B cell (primary cell): ENCODE data around the gene WDR19. TPM values are rescaled to one million over a fixed set of nuclear protein-coding genes. Genes with fewer than 3 reads are reported as not detected.

Experiments
- ATAC-seq: fragments of 200-7000 bp; cut with Tn5 transposase; one replicate; pipeline ENCODE4 v1.10.0; 2021; ENCODE audit warnings: low read depth, mild to moderate bottlenecking, moderate number of reproducible peaks, moderate library complexity
- CTCF ChIA-PET: fragments of 350-600 bp; sonication (Branson Sonifier 250); formaldehyde crosslinking; loops from one replicate; lab custom pipeline; 2021; ENCODE audit warnings: antibody characterized with exemption, inconsistent platforms; lab: Charles Lee
- POLR2A ChIA-PET: fragments of 350-600 bp; sonication (Branson Sonifier 250); formaldehyde crosslinking; loops from one replicate; lab custom pipeline; 2021; ENCODE audit warnings: antibody characterized with exemption; lab: Charles Lee
- DNase-seq: peaks from one replicate; pipeline ENCODE4 v3.0.0; 2013
- H2AFZ ChIP-seq: 2 replicates; pipeline ENCODE4 v1.6.1; 2012; ENCODE audit warnings: mild to moderate bottlenecking, low read depth, low read length; ENCODE audit not compliant: insufficient read depth, poor library complexity, severe bottlenecking
- H3K27ac ChIP-seq, 2 donors: 1 replicate in 1 of 2; 2 replicates in 1 of 2; pipeline ENCODE4 v1.5.1; 2012 to 2013; ENCODE audit warnings: low read length in 2 of 2, mild to moderate bottlenecking in 2 of 2, moderate library complexity in 1 of 2
- H3K27me3 ChIP-seq, 4 experiments: fragments of 200-600 bp in 1 of 4; sonication (generic) in 1 of 4; replicated peaks in 1 of 4; 1 replicate in 2 of 4; 2 replicates in 2 of 4; pipeline versions ENCODE4 v1.6.1 to v1.7.0; 2013 to 2016; ENCODE audit warnings: low read length in 3 of 4, mild to moderate bottlenecking in 2 of 4, mixed read lengths in 1 of 4, moderate library complexity in 1 of 4; ENCODE audit not compliant: insufficient read depth in 4 of 4, control insufficient read depth in 3 of 4; ENCODE audit errors: control extremely low read depth in 1 of 4
- H3K36me3 ChIP-seq, 2 experiments: replicated peaks in 1 of 2; 1 replicate in 1 of 2; 2 replicates in 1 of 2; pipeline versions ENCODE4 v1.6.1 to v1.7.1; 2013; ENCODE audit warnings: low read length in 1 of 2; ENCODE audit not compliant: insufficient read depth in 2 of 2, control insufficient read depth in 1 of 2; ENCODE audit errors: control extremely low read depth in 1 of 2, extremely low read depth in 1 of 2
- H3K4me1 ChIP-seq, 2 donors: fragments of 200-600 bp in 1 of 2; sonication (generic) in 1 of 2; 1 replicate in 1 of 2; 2 replicates in 1 of 2; pipeline versions ENCODE4 v1.5.1 to v1.6.1; 2013 to 2017; ENCODE audit warnings: low read length in 2 of 2; ENCODE audit not compliant: control insufficient read depth in 2 of 2, insufficient read depth in 2 of 2
- H3K4me2 ChIP-seq: replicated peaks from 2 replicates; pipeline ENCODE3; 2012; ENCODE audit warnings: mild to moderate bottlenecking, low read depth, low read length; ENCODE audit not compliant: poor library complexity, severe bottlenecking
- H3K4me3 ChIP-seq, 5 experiments: fragments of 200-600 bp in 1 of 5; sonication (generic) in 1 of 5; 1 replicate in 3 of 5; 2 replicates in 2 of 5; pipeline versions ENCODE4 v1.5.1 to v1.7.0; 2011 to 2016; ENCODE audit warnings: low read length in 4 of 5, mild to moderate bottlenecking in 4 of 5, low read depth in 2 of 5, control low read depth in 1 of 5, moderate library complexity in 1 of 5; ENCODE audit not compliant: insufficient read depth in 1 of 5; ENCODE audit errors: control extremely low read depth in 1 of 5, extremely low read depth in 1 of 5
- H3K79me2 ChIP-seq: fragments of 200-600 bp; sonication (generic); one replicate; pipeline ENCODE4 v1.6.0; 2016; ENCODE audit warnings: low read length; ENCODE audit not compliant: control insufficient read depth, insufficient read depth
- H3K9ac ChIP-seq: fragments of 200-600 bp; sonication (generic); 2 replicates; pipeline ENCODE4 v1.6.1; 2017; ENCODE audit warnings: mild to moderate bottlenecking, low read length, moderate library complexity
- H3K9me3 ChIP-seq, 3 donors: one replicate each; pipeline versions ENCODE4 v1.6.1 to v1.7.1; 2013; ENCODE audit warnings: low read length in 2 of 3; ENCODE audit not compliant: control insufficient read depth in 2 of 3, insufficient read depth in 1 of 3; ENCODE audit errors: control extremely low read depth in 1 of 3
- H4K20me1 ChIP-seq: 2 replicates; pipeline ENCODE4 v1.6.0; 2012; ENCODE audit warnings: mild to moderate bottlenecking, low read length; ENCODE audit not compliant: insufficient read depth, control insufficient read depth, poor library complexity, severe bottlenecking
- H3K27ac Mint-ChIP-seq: one replicate; pipeline ENCODE4 v1.8.0; 2021; ENCODE audit warnings: mixed read lengths
- H3K27me3 Mint-ChIP-seq: one replicate; pipeline ENCODE4 v1.8.0; 2021; ENCODE audit warnings: mixed read lengths
- H3K4me1 Mint-ChIP-seq: one replicate; pipeline ENCODE4 v1.8.0; 2021; ENCODE audit warnings: mixed read lengths
- H3K4me3 Mint-ChIP-seq: one replicate; pipeline ENCODE4 v1.8.0; 2021; ENCODE audit warnings: mixed read lengths
- H3K9me3 Mint-ChIP-seq: one replicate; pipeline ENCODE4 v1.8.0; 2022; ENCODE audit warnings: mixed read lengths; ENCODE audit not compliant: insufficient read depth
- EZH2 ChIP-seq: IDR thresholded peaks from 2 replicates; pipeline ENCODE4 v1.6.1; 2012; ENCODE audit warnings: borderline replicate concordance, low read depth, mild to moderate bottlenecking, moderate library complexity, low read length; ENCODE audit not compliant: insufficient read depth, poor library complexity, severe bottlenecking
- WGBS: methylation state at CpG from one replicate; pipeline ENCODE4 v1.1.5; 2013; ENCODE audit warnings: missing lambda C conversion rate; ENCODE audit not compliant: insufficient coverage; 5-methylcytosine and 5-hydroxymethylcytosine counted together
- intact Hi-C: fragments of 100-400 bp; cut with micrococcal nuclease; formaldehyde crosslinking; loops from one replicate; pipeline ENCODE4 v1.10.0; 2022
- polyA plus RNA-seq: library from polyadenylated mRNA; depleted of rRNA; stranded (reverse); fragments of >200 nt; gene quantifications from 2 replicates; pipeline ENCODE4 v1.2.3, GENCODE V29; 2012
- total RNA-seq, 2 donors: library from RNA; stranded (reverse); fragments of 120-200 nt in 1 of 2; gene quantifications; 1 replicate in 1 of 2; 2 replicates in 1 of 2; pipeline versions ENCODE4 v1.2.3 to v1.2.4, GENCODE V29; 2013 to 2022
- TF ChIP-seq, protein P1 (sequence below): fragments of 200-600 bp; IDR thresholded peaks from one replicate; pipeline ENCODE4 v1.8.0; 2022; ENCODE audit warnings: antibody characterized with exemption, mild to moderate bottlenecking

Gene WDR19
- total and polyA plus RNA-seq, 2 donors (not counting 1 experiment from before 2014, with no cell fraction given) = 35.1 to 79.8 TPM

DNA sequence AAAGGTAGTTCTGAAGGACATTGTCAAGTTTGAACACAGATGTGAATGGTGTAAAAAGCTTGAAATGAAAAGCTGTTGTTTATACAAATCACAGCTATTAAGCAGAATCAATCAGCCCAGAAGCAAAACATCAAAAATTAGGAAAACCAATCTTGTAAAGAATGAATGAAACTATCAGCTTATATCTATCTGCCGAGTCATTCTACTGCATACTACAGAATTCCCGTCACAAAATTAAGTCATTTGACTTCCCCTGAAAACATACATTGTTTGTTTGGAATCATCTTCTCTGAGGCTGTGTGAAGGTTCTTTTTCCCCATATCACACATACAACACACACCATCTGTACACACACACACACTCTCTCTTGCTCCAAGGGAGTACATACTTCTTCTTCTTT lies 103.5 kb downstream of the WDR19 start:
- no peaks in the 10 kb centered on the region for H3K9me3 Mint-ChIP-seq
- H3K4me2 ChIP-seq = no peak overlapping the region
- H3K4me3 ChIP-seq = no peak overlapping the region
- H3K36me3 ChIP-seq = peaks cover 9 to 52% of the 10 kb centered on the region in 2 experiments
- DNase-seq = no peak
- H3K79me2 ChIP-seq = no peaks in the 10 kb centered on the region
- no peaks in the 10 kb centered on the region for H3K27me3 ChIP-seq
- H3K27ac ChIP-seq = no peak overlapping the region
- H3K9ac ChIP-seq = no peak overlapping the region
- H2AFZ ChIP-seq = no peak overlapping the region
- H3K4me1 Mint-ChIP-seq = no peaks in the 10 kb centered on the region
- no peak for TF ChIP-seq EZH2
- TF ChIP-seq, protein P1, sequence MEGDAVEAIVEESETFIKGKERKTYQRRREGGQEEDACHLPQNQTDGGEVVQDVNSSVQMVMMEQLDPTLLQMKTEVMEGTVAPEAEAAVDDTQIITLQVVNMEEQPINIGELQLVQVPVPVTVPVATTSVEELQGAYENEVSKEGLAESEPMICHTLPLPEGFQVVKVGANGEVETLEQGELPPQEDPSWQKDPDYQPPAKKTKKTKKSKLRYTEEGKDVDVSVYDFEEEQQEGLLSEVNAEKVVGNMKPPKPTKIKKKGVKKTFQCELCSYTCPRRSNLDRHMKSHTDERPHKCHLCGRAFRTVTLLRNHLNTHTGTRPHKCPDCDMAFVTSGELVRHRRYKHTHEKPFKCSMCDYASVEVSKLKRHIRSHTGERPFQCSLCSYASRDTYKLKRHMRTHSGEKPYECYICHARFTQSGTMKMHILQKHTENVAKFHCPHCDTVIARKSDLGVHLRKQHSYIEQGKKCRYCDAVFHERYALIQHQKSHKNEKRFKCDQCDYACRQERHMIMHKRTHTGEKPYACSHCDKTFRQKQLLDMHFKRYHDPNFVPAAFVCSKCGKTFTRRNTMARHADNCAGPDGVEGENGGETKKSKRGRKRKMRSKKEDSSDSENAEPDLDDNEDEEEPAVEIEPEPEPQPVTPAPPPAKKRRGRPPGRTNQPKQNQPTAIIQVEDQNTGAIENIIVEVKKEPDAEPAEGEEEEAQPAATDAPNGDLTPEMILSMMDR = no peak
- no peak for ATAC-seq
- no peaks in the 10 kb centered on the region for H3K27me3 Mint-ChIP-seq
- POLR2A ChIA-PET = no interaction called here
- 80% methylated on average over 1 of the region's 2 CpGs for WGBS
- H3K9me3 ChIP-seq = no peaks in the 10 kb centered on the region
- no peaks in the 10 kb centered on the region for H4K20me1 ChIP-seq
- intact Hi-C loops = no loop called here
- CTCF ChIA-PET = no interaction called here
- H3K4me1 ChIP-seq = no peaks in the 10 kb centered on the region
- H3K4me3 Mint-ChIP-seq = no peak overlapping the region
- no peak overlapping the region for H3K27ac Mint-ChIP-seq

DNA sequence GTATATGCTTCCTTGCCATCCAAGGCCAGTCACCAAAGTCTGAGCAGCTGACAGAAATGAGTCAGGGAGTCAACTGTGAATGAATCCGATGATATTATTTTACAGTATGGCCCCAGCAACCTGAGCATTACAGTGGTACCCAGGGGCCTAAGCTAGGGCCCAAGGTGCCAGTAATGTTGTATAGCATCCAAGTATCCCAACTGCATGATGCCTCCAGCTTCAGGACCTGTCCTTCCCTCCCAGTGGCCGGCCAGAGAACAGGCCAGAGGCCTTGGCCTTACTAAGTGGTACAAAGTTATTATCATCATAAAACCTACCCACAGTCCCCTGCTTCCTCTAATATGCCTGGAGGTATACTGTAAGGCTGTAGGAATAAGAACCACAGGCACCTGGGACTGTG lies 103.9 kb downstream of the WDR19 start:
- Mint-ChIP-seq H3K9me3 (no peaks in the 10 kb centered on the region), H3K27ac (no peak overlapping the region), H3K27me3 (no peaks in the 10 kb centered on the region), H3K4me1 (no peaks in the 10 kb centered on the region), H3K4me3 (no peak overlapping the region)
- H3K27me3 ChIP-seq = no peaks in the 10 kb centered on the region
- POLR2A ChIA-PET = no interaction called here
- CTCF ChIA-PET = interaction anchor here (1.1 kb wide), 1 partner anchor 383 kb away, joined by 4 read pairs; no protein-coding TSS in a partner anchor
- no peak overlapping the region for H2AFZ ChIP-seq
- no peak for DNase-seq
- WGBS = 100% methylated on average over 1 of the region's 2 CpGs
- H3K79me2 ChIP-seq = no peaks in the 10 kb centered on the region
- H3K4me2 ChIP-seq = no peak overlapping the region
- no peak for ATAC-seq
- no peak overlapping the region for H3K27ac ChIP-seq
- intact Hi-C loops = no loop called here
- peaks cover 9 to 55% of the 10 kb centered on the region in 2 experiments for H3K36me3 ChIP-seq
- no peak for TF ChIP-seq EZH2
- TF ChIP-seq, protein P1 = no peak
- no peaks in the 10 kb centered on the region for H4K20me1 ChIP-seq
- no peak overlapping the region for H3K4me3 ChIP-seq
- no peak overlapping the region for H3K9ac ChIP-seq
- no peaks in the 10 kb centered on the region for H3K9me3 ChIP-seq
- no peaks in the 10 kb centered on the region for H3K4me1 ChIP-seq
